Left hindlimb (tissue), 1 donor: ENCODE data around the gene TJP3.

ENCODE experiments used
- DNase-seq: peaks from one replicate; pipeline ENCODE4 v3.0.0-alpha.2; 2018

The TJP3 gene

DNA sequence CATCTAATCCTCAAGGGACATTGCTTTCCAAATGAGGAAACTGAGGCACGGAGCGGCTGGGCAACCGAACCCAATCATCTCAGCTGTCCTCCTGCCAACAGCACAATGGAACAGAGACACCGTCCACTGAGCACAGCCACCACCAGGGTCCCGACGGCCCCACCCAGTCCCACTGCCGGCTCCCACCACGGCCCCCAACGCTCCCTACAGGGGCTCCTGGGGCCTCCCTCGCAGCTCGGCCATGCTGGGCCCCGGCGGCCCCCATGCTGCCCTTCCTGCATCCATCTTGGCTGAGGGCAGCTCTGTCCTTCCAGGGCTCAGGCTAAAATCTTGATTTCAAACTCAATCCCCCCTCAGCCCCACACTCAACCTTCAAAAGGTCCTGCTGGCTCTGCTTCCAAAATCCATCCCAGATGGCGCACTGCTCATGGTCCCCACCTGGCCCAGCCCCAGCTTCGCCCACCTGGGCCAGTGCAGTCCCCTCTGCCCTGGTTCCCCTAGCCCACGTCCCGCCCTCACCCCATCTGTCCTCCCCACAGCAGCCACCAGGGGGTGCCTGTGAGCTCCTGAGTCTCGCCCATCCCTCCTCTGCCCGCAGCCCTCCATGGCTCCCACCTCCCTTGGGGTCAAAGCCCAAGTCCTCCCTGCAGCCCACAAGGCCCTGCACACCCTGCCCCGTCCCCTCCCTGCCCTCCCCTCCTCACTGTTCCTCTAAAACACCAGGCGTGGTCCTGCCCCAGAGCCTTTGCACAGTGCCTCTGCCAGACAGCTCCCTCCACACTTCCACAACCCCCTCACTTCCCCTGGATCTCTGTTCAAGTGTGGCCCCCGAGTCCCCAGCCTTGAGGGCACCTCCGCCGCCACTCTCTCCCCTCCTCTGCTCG is 15.8 kb upstream of the TJP3 start:
- DNase-seq: no peak

DNA sequence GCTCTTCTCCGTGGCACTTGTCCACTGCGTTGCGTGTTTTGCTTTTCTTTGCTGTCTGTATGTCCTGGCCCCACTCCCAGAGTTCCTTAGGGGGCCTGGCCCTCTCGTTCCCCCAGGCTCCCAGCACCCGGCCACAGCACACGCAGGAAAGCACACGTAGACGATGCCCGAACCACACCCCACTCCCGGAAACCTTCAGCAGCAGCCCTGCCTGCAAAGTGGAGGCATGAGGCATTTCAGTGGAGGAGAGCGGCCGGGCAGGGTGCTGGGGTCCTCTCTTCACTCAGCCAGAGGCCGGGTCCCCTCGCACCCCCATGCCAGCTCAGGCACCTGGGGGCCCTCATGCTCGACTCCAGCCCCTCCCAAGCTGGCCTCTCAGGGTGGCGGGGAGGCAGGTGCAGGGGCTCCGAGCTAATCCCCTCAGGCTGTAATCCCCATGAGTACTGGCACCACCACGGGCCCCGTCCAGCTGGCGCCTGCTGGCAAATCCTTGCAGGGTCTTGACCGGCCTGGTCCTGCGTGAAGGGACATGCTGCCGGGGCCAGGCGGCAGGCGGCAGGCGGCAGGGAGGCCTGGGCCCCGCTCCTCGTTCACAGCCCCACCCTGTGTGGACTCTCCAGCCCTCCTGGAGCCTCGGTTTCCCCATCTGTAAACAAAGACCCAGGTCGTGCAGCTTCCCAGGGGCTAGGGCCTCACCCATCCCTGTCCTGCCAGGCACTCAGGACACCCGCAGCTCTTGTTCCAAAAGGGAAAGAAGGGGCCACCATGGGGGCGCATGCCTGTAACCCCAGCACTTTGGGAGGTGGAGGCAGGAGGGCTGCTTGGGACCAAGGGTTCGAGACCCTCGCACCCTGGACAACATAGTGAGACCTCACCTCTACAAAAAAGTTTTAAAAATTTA is 14.9 kb upstream of the TJP3 start:
- DNase-seq: no peak

DNA sequence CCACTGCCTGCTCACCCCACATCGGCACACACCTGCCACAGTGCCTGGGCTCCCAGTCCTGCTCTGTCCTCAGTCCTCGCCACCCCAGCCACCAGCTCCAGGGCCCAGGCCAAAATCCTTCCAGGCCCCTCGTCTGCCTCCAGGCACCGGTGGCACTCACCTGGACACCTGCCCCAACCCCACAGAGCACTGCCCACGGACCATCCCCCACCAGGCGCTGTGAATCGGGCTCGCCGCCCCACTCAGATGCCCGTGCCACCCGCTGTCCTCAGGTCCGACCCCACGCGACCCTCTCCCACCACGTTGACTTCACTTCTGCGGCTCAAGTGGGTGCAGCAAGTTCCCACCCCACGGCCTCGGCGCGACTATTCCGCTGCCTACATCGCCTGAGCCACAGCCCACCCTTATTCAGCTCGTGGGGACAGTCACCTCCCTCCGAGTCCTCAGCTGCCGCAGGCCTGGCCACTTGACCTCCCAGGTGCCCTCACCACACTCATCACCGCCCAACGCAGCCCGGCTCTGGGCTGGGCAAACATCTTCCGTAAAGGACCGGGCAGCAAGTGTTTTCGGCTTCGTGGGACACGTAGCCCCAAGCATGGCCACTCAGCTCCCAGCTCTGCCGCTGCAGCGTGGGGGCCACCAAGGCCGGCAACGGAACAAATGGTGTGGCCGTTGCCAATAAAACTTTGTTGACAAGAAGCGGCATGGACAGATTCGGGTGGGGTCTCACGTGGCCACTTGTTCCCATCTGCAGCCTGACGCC is 13.6 kb upstream of the TJP3 start:
- no peak for DNase-seq

DNA sequence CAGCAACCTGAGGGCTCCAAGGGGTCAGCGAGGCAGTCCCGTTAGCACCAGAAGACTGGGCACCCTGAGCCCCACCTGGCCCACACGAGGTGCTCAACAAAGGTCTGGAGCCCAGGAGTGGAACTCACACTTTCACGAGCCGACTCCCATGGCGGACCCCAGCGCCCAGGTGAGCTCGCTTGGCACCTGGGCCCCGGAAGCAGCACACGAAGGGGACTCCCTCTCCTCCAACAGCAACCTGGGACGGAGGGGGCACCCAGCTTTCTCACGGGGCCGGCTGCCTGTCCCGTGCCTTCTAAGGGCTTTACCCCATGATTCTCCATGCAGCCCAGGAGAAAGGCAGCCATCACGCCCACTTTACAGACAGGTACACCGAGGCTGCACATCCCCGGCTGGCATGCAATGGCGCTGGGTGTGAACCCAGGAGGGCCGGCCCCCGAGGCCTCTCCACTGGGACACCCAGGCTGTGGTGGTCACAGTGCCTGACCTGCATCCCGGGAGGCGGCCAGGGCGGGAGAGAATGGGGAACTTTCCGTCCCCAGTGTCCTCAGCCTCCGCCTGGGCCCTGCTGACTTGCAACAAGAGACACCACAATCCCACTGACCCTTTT is 13.0 kb upstream of the TJP3 start:
- no peak for DNase-seq

DNA sequence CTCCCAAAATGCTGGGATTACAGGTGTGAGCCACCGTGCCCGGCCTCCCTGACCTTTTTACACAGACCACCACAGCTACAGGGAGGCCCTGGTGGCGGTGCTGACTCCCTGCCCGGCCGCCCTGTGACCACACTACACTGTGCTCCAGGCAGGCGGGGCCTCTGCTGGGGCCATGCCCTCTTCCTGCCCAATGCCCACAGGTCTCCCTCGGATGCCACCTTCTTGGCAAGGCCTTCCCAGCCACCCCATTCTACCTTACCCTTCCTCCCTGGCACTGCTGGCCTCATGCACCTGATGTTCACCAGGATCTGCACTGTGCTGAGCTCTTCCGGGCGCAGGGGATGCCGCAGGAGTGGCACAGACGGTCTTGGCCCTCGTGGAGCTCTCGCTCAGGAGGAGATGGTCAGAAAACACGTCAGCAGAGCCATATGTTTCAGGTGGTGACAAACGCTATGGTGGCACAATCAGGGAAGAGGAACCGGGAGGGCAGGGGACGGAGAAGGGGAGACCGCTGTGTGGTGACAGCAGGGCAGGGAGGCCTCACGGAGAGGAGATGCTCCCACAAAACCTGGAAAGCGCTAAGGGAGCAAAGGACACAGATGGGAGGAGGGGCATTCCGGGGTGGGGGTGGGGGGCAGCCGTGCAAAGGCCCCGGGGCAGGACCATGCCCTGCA is 12.1 kb upstream of the TJP3 start:
- no peak for DNase-seq

DNA sequence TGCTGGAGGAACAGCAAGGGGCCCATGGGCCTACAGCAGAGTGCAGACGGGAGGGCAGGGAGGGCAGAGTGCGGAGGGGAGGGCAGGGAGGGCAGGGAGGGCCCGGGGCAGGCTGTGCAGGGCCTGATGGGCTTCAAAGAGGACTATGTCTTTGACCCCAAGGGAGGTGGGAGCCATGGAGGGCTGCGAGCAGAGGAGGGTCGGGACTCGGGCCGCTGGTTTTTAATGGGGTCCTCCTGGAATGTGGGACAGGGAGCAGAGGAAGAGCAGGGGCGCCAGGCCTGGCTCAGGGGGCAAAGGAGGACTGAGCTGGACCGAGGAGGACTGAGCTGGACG is 11.6 kb upstream of the TJP3 start:
- DNase-seq: no peak

DNA sequence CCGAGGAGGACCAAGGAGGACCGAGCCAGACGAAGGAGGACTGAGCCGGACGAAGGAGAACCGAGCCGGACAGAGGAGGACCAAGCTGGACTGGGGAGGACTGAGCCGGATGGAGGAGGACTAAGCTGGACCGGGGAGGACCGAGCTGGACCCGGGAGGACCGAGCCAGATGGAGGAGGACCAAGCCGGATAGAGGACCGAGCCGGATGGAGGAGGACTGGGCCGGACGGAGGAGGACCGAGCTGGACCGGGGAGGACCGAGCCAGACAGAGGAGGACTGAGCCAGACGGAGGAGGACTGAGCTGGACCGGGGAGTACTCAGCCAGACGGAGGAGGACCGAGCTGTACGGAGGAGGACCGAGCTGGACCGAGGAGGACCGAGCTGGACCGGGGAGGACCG is 11.1 kb upstream of the TJP3 start:
- DNase-seq: no peak

DNA sequence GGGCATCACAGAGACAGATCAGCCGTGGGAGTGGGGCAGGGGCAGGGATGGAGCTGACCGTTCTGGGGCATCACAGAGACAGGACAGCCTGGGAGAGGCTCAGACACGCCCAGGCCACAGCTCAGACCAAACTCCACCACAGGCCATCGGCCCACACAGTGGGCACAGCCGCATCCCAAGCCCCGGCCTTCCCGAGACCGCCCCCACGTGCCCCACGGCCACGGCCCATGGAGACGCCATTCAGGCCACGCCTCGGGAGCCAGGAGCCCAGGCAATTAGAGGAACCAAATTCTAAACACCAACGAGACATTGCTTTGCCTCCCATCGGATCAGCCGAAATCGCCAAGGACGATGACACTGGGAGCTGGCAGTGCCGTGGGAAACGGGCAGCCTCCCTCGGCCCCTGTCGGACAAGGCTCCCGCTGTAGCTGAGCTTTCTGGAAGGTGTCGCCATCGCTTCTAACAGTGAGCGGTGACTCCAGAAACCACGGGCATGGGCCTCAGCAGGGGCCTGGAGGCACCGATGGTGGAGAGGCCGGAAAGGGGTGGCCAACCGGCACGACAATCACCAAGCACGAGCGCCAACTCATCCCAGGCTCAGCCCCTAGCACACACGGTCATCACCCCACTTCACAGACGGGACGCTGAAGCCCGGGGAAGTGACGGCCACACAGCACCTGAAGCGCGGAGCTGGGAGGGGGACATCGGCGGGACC is 10.4 kb upstream of the TJP3 start:
- DNase-seq: no peak

DNA sequence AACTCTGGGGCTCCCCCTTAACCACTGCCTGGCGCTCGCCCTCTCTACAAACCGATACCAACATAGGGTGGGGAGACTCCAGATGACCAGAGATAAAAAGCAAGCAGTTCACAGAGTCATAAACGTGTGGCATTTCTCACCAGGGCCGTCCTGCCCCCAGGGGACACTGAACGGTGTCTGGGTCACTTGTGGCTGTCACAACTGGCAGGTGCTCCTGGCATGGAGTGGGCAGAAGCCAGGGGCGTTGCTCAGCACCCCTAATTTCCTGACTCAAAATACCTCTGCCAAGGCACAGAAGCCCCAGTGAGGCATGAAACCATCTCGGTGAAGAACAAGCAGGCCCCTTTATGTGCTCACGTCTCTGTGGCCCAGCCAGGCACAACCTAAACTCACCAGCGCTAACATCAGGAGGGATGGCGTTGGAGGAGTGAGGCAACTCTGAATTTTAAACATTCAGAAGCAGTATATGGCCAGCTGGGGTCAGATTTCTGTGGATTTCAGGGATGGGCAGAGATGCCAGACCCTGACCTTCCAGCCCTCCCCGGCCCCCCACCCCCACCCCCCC is 9.7 kb upstream of the TJP3 start:
- DNase-seq: no peak

DNA sequence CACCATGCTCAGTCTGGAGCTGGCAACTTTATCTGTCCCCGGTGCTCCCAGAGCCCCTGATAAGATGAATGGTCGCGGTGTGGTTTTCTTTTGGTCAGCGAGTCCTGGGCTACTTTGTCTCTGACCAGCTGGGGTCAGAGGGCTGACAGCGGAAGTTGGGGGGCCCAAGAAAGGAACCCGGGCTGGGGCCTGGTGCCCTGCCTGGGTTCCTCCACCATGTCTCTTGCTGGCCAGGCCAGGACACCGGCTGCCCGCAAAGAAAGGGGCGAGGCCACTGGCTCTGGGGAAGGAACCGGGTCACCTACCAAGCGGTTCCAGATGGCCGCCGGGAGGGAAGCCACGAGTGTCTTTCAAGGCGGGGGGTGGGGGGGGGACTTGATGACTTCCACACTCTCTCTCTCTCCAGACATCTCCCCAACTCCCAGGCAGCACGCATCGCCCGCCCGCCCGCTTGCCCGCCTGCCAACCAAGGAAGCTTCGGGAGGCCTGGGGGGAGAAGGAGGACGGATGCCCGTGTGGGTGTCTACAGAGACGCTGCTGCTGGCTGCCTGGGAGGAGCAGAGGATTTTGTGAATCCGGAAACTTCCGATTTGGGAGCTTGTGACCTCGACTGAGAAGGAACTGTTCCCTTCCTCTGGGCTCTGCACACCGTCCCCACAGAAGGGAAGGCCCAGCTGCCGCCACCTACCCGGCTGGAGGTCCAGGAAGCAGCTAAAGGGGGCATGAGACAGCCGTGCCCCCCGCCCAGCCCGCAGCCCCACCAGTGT is 9.0 kb upstream of the TJP3 start:
- peak; percentile 71 for DNase-seq

DNA sequence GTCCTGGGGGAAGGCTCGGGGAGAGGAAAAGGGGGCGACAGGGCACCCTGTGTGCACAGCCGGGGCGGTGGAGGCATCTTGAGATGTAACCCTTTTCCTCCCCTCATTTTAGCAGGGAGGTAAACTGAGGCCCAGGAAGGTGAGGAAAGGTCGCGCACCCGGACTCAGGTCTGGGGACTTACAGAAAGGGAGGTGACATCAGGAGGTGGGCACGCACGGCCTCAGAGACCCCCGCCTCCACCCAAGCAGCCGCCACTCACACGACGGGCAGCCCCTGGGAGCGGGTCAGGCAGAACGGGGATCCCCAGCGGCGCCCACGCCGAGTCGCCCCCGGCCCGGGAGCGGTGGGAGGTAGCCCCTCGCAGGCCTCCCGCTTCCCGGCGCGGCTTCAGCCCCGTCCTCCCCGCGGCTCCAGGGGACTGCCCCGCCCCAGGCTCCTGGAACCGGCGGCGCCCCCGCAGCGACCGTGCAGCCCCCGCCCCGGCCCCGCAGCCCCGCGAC is 8.4 kb upstream of the TJP3 start:
- no peak for DNase-seq

DNA sequence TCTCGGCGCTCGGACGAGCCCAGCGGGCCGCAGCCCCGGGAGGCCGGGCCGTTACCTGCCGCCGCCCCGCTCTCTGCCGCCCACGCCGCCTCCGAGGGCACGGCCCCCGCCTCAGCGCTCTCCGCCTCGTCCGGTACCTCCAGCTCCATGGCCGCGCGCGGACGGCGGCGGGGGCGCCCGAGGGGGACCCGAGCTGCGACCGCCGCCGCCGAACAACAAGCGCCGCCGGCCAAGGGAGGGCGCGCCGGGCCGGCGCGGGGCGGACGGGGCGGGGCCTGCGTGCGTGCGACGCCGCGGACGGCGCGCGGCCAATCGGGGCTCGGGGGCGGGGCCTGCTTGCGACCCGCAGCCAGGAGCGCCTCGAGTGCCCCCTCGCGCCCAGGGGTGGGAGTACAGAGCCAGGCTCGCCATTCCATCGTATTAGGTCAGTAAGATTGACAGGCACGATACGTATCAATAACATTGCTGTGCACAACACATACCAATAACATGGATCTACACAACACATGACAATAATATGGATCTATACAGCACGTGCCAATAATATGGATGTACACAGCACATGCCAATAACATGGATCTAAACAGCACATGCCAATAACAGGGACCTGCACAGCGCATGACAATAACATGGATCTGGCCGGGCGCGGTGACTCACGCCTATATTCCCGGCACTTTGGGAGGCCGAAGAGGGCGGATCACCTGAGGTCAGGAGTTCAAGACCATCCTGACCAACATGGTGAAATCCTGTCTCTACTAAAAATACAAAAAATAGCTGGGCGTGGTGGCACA is 7.7 kb upstream of the TJP3 start, which contains the start of gene PIP5K1C:
PIP5K1C (minus strand) TSS at position 227 of the 791 bp plus-strand sequence; CDS start at position 149, 78 bp downstream.
- peak; percentile 90 for DNase-seq

DNA sequence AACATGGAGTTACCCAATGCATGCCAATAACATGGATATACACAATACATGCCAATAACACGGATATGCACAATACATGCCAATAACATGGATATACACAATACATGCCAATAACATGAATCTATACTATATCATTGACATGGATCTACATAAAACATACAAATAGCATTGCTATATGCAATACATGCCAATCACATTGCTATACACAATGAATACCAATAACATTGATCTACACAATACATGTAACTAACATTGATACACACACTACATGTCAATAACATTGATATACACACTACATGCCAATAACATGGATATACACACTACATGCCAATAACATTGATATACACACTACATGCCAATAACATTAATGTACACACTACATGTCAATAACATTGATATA is 7.0 kb upstream of the TJP3 start:
- DNase-seq: no peak

DNA sequence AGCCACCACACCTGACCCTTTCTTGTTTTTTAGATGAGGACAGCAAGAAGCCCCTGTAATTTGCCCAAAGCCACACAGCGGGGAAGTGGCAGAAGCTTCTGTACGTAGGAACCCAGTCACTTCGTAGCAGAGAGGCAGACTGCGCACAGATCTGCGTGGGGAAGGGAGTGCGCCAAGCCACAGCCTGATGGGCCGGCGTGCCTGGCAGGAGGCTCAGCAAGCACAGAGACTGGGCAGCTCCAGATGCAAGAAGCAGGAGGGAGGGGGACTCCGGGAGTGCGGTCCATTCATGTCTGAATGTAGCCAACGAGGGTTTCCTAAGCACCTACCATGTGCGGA is 347 bp upstream of the TJP3 start:
- no peak for DNase-seq

DNA sequence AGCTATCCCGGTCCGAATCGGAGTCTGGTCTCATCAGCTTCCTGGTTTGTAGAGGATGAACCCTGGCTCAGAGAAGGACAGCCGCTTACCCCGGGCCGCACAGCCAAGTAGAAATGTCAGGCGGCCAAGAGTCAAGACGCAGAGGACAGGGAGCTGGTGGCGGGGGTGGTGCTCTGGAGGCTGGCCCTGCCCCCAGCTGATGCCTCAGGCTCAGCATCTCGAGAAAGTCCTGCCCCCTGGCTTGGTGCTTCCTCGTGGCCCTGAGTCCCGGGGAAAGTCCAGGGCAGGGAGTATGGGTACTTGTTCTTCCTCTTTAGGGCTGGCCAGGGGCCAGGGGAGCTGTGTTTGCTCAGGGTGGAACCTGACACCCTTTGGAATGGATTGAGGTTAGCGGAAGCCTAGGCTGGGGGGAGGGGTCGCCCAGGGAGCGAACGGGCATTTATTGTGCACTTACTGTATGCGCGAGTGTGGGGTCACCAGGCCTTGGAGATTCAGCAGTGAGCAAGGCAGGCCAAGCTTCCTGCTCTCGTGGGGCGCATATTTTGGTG is 2.2 kb downstream of the TJP3 start:
- DNase-seq: no peak

DNA sequence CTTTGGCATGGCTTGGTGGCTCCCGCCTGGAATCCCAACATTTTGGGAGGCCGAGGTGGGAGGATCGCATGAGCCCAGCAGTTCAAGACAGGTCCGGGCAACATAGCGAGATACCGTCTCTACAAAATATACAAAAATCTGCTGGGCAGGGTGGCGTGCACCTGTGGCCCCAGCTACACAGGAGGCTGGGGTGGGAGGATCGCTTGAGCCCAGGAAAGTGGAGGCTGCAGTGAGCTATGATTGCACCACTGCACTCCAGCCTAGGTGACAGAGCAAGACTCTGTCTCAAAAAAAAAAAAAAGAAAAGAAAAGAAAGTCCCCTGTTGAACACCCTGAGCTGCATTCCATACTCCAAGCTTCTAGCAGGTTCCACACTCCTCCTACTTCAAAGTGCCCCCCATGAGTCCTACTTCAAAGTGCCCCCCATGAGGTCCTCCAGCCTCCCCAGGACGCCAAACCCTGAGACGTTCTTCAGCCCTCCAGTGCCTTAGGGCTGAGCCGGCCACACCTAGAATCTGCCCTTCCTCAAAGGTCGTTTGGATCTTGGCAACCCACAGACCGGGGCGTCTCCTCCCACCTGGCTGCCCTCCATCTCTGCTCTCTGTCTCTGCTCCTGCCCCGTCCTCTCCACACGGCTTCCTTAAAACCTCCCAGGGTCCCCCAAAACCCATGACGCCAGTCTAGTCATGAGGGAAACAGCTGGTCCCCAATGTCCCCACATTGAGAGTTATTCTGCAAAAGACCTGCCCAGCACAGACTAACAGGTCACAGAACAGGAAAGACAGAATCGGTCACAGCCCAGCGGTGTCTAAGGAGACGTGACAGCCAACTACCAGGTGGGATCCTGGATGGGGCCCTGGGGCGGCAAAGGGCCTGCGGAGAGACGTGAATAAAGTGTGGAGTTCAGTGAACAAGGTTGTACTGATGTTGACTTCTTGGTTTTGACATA is 4.8 kb downstream of the TJP3 start:
- no peak for DNase-seq

DNA sequence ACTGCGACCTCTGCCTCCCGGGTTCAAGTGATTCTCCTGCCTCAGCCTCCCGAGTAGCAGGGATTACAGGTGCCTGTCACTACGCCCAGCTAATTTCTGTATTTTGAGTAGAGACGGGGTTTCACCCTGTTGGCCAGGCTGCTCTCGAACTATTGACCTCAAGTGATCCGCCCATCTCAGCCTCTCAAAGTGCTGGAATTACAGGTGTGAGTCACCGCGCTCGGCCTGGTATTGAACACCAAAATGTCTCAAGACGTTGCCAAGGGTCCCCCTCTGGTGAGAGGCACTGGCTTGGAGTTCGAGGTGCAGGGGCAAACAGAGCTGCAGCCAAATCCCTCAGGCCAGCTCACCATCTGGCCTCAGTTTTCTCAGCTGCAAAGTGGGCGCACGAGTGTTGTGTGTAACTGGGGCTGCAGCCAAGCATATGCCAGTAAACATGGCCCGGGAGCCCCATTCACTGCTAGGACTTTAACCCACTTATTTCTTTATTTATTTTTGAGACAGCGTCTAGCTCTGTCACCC is 8.0 kb downstream of the TJP3 start:
- no peak for DNase-seq

DNA sequence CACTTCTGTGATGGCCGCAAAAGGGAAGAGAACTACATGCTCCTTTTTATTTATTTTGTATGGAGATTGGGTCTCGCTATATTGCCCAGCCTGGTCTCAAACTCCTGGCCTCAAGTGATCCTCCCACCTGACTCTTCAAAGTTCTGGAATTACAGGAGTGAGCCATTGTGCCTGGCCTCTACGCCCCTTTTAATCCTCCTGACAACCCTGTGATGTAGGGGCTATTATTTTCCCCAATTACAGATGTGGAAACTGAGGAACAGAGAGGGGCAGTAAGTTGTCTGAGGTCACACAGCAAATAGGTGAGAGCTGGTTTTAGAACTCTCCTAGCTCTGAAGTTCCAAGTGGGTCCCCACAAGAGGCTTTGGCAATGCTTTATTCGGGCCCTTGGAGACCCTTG is 11.7 kb downstream of the TJP3 start:
- no peak for DNase-seq
